ENCODE results near the gene FLNA. TPM values are rescaled to one million over a fixed set of nuclear protein-coding genes. Genes with fewer than 3 reads are reported as not detected.

FLNA gene
- total and polyA plus RNA-seq, 9 of the 15 experiments (the other 6 are each of a cell fraction or from before 2014, with no cell fraction given) = 6.2 to 735 (median 135) TPM

DNA sequence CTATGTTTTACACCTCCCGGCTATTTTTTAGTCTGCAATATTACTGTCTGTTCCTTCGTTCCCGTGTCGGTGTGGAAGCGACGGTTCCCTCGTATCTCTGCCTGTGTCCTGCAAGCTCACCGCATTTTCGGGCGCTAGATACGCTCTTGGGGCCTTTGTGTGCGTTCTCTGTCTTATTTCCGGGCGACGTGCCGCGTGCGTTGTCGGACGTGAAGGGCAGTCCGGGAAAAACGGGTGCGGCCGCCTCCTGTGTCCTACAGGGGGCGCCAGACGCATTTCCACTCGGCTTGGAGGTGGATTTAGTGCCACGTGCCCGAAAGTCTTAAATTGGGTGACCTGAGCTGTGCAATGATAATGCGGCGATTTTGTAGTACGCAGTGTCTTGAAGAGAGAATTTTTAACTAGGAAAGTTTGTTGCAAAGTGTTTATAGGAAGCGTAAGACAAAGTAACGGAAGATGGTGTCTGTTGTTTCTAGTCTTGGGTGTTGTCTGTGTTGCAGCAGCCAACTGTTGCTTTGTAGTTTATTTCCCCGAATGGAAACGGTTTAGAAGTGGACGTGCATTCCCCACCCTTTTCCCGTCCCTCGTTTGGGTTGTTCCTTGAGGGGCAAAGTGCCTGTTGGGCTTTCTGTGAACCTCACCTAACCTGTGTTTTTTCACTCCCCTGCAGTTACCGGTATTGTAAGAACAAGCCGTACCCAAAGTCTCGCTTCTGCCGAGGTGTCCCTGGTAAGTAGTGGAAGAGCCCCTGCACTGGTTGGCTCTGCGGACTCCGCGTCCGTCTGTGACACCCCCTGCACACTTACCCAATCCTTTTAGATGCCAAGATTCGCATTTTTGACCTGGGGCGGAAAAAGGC lies 24.5 kb upstream of the FLNA start (continued):
- TF ChIP-seq, protein P1, sequence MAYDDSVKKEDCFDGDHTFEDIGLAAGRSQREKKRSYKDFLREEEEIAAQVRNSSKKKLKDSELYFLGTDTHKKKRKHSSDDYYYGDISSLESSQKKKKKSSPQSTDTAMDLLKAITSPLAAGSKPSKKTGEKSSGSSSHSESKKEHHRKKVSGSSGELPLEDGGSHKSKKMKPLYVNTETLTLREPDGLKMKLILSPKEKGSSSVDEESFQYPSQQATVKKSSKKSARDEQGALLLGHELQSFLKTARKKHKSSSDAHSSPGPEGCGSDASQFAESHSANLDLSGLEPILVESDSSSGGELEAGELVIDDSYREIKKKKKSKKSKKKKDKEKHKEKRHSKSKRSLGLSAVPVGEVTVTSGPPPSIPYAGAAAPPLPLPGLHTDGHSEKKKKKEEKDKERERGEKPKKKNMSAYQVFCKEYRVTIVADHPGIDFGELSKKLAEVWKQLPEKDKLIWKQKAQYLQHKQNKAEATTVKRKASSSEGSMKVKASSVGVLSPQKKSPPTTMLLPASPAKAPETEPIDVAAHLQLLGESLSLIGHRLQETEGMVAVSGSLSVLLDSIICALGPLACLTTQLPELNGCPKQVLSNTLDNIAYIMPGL (CRISPR knock-in tag; IDR thresholded peaks at IDR 0.05) = peak; percentile 39; the same call in 1 of the 2 replicates
- TF ChIP-seq ZNF3 (CRISPR knock-in tag; IDR thresholded peaks at IDR 0.05) (no peak), MYNN (IDR thresholded peaks at IDR 0.05) (peak; percentile 33; the same call in 1 of the 2 replicates), MYNN (CRISPR knock-in tag; IDR thresholded peaks at IDR 0.05) (no peak), SMC3 (conservative IDR thresholded peaks at IDR 0.05; ENCODE audit: insufficient read depth, low read depth, low read length) (0 out of 2 replicates have a peak, but pooled peaks have one; percentile 2), HNRNPUL1 (IDR thresholded peaks at IDR 0.05; ENCODE audit: low read length) (peak; percentile 71; the same call in 1 of the 2 replicates), MTA2 (IDR thresholded peaks at IDR 0.05; ENCODE audit: low read depth) (no peak), ZNF184 (CRISPR knock-in tag; IDR thresholded peaks at IDR 0.05) (no peak)
- TF ChIP-seq, protein P2, sequence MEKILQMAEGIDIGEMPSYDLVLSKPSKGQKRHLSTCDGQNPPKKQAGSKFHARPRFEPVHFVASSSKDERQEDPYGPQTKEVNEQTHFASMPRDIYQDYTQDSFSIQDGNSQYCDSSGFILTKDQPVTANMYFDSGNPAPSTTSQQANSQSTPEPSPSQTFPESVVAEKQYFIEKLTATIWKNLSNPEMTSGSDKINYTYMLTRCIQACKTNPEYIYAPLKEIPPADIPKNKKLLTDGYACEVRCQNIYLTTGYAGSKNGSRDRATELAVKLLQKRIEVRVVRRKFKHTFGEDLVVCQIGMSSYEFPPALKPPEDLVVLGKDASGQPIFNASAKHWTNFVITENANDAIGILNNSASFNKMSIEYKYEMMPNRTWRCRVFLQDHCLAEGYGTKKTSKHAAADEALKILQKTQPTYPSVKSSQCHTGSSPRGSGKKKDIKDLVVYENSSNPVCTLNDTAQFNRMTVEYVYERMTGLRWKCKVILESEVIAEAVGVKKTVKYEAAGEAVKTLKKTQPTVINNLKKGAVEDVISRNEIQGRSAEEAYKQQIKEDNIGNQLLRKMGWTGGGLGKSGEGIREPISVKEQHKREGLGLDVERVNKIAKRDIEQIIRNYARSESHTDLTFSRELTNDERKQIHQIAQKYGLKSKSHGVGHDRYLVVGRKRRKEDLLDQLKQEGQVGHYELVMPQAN (IDR thresholded peaks at IDR 0.05; ENCODE audit: borderline replicate concordance) = peak; percentile 89; the same call in 1 of the 2 replicates
- TF ChIP-seq, protein P3, sequence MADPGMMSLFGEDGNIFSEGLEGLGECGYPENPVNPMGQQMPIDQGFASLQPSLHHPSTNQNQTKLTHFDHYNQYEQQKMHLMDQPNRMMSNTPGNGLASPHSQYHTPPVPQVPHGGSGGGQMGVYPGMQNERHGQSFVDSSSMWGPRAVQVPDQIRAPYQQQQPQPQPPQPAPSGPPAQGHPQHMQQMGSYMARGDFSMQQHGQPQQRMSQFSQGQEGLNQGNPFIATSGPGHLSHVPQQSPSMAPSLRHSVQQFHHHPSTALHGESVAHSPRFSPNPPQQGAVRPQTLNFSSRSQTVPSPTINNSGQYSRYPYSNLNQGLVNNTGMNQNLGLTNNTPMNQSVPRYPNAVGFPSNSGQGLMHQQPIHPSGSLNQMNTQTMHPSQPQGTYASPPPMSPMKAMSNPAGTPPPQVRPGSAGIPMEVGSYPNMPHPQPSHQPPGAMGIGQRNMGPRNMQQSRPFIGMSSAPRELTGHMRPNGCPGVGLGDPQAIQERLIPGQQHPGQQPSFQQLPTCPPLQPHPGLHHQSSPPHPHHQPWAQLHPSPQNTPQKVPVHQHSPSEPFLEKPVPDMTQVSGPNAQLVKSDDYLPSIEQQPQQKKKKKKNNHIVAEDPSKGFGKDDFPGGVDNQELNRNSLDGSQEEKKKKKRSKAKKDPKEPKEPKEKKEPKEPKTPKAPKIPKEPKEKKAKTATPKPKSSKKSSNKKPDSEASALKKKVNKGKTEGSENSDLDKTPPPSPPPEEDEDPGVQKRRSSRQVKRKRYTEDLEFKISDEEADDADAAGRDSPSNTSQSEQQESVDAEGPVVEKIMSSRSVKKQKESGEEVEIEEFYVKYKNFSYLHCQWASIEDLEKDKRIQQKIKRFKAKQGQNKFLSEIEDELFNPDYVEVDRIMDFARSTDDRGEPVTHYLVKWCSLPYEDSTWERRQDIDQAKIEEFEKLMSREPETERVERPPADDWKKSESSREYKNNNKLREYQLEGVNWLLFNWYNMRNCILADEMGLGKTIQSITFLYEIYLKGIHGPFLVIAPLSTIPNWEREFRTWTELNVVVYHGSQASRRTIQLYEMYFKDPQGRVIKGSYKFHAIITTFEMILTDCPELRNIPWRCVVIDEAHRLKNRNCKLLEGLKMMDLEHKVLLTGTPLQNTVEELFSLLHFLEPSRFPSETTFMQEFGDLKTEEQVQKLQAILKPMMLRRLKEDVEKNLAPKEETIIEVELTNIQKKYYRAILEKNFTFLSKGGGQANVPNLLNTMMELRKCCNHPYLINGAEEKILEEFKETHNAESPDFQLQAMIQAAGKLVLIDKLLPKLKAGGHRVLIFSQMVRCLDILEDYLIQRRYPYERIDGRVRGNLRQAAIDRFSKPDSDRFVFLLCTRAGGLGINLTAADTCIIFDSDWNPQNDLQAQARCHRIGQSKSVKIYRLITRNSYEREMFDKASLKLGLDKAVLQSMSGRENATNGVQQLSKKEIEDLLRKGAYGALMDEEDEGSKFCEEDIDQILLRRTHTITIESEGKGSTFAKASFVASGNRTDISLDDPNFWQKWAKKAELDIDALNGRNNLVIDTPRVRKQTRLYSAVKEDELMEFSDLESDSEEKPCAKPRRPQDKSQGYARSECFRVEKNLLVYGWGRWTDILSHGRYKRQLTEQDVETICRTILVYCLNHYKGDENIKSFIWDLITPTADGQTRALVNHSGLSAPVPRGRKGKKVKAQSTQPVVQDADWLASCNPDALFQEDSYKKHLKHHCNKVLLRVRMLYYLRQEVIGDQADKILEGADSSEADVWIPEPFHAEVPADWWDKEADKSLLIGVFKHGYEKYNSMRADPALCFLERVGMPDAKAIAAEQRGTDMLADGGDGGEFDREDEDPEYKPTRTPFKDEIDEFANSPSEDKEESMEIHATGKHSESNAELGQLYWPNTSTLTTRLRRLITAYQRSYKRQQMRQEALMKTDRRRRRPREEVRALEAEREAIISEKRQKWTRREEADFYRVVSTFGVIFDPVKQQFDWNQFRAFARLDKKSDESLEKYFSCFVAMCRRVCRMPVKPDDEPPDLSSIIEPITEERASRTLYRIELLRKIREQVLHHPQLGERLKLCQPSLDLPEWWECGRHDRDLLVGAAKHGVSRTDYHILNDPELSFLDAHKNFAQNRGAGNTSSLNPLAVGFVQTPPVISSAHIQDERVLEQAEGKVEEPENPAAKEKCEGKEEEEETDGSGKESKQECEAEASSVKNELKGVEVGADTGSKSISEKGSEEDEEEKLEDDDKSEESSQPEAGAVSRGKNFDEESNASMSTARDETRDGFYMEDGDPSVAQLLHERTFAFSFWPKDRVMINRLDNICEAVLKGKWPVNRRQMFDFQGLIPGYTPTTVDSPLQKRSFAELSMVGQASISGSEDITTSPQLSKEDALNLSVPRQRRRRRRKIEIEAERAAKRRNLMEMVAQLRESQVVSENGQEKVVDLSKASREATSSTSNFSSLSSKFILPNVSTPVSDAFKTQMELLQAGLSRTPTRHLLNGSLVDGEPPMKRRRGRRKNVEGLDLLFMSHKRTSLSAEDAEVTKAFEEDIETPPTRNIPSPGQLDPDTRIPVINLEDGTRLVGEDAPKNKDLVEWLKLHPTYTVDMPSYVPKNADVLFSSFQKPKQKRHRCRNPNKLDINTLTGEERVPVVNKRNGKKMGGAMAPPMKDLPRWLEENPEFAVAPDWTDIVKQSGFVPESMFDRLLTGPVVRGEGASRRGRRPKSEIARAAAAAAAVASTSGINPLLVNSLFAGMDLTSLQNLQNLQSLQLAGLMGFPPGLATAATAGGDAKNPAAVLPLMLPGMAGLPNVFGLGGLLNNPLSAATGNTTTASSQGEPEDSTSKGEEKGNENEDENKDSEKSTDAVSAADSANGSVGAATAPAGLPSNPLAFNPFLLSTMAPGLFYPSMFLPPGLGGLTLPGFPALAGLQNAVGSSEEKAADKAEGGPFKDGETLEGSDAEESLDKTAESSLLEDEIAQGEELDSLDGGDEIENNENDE (IDR thresholded peaks at IDR 0.05; ENCODE audit: low read depth, low read length) = peak; percentile 54
- TF ChIP-seq, protein P4, sequence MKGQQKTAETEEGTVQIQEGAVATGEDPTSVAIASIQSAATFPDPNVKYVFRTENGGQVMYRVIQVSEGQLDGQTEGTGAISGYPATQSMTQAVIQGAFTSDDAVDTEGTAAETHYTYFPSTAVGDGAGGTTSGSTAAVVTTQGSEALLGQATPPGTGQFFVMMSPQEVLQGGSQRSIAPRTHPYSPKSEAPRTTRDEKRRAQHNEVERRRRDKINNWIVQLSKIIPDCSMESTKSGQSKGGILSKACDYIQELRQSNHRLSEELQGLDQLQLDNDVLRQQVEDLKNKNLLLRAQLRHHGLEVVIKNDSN (CRISPR knock-in tag; IDR thresholded peaks at IDR 0.05) = peak; percentile 73
